ENCODE data around the gene SNAP23. TPM values are rescaled to one million over a fixed set of nuclear protein-coding genes. Genes with fewer than 3 reads are reported as not detected.

The SNAP23 gene
- 68.6 and 76.4 TPM in 2 replicates for total RNA-seq

GRCh38 chr15:42495361-42496212 lies at the start of gene SNAP23:
TSS of gene SNAP23 (plus strand) at chr15:42495634. CDS start at chr15:42511847, 16,213 bp downstream.
- DNase-seq (ENCODE audit: low read depth), result peak; percentile 76
- no peak for TF ChIP-seq CTCF (conservative IDR thresholded peaks at IDR 0.05; ENCODE audit: low read depth, low read length)
- H3K4me3 ChIP-seq (ENCODE audit: low read depth, low read length), result peak within 1 kb of the TSS; percentile 97

- no peak for DNase-seq (ENCODE audit: low read depth)
- TF ChIP-seq CTCF (conservative IDR thresholded peaks at IDR 0.05; ENCODE audit: low read depth, low read length), result no peak
- no peak overlapping the region for H3K4me3 ChIP-seq (ENCODE audit: low read depth, low read length)
These were observed 47.8 kb upstream of the SNAP23 start for GRCh38 chr15:42447599-42447998.

- no peak for DNase-seq (ENCODE audit: low read depth)
- TF ChIP-seq CTCF (conservative IDR thresholded peaks at IDR 0.05; ENCODE audit: low read depth, low read length), result no peak
- H3K4me3 ChIP-seq (ENCODE audit: low read depth, low read length), result no peak overlapping the region
These were observed 47.2 kb upstream of the SNAP23 start for GRCh38 chr15:42448281-42448680.

- no peak for TF ChIP-seq CTCF (conservative IDR thresholded peaks at IDR 0.05; ENCODE audit: low read depth, low read length)
- H3K4me3 ChIP-seq (ENCODE audit: low read depth, low read length), result no peak overlapping the region
- no peak for DNase-seq (ENCODE audit: low read depth)
These were observed 45.5 kb upstream of the SNAP23 start for GRCh38 chr15:42449770-42450424.

- DNase-seq (ENCODE audit: low read depth), result no peak
- TF ChIP-seq CTCF (conservative IDR thresholded peaks at IDR 0.05; ENCODE audit: low read depth, low read length), result no peak
- H3K4me3 ChIP-seq (ENCODE audit: low read depth, low read length), result no peak overlapping the region
These were observed 45.0 kb upstream of the SNAP23 start for GRCh38 chr15:42450425-42450790.

- DNase-seq (ENCODE audit: low read depth), result no peak
- TF ChIP-seq CTCF (conservative IDR thresholded peaks at IDR 0.05; ENCODE audit: low read depth, low read length), result no peak
- H3K4me3 ChIP-seq (ENCODE audit: low read depth, low read length), result no peak overlapping the region
These were observed 41.6 kb upstream of the SNAP23 start for GRCh38 chr15:42453826-42454225.
